WTC11 (cell line): ENCODE results near the gene KRT35. TPM values are rescaled to one million over a fixed set of nuclear protein-coding genes. Genes with fewer than 3 reads are reported as not detected.

Source experiments
- ATAC-seq: fragments of 200-7000 bp; cut with Tn5 transposase; 2 replicates; pipeline ENCODE4 v1.10.0; 2021; ENCODE audit warnings: mild to moderate bottlenecking, moderate library complexity
- Bru-seq: library from RNA; stranded (reverse); fragments of 400-500 nt; gene quantifications from one replicate; lab custom pipeline; 2021; lab: Mats Ljungman, UMichigan
- CTCF ChIA-PET: fragments of 300-600 bp; sonication (Branson Sonifier 250); formaldehyde crosslinking; loops from one replicate; lab custom pipeline; 2021; ENCODE audit warnings: antibody characterized with exemption; lab: Charles Lee
- POLR2A ChIA-PET: fragments of 350-600 bp; sonication (Branson Sonifier 250); formaldehyde crosslinking; loops from one replicate; lab custom pipeline; 2021; ENCODE audit warnings: antibody characterized with exemption; lab: Charles Lee
- DNase-seq: peaks from one replicate; pipeline ENCODE4 v3.0.0; 2021; ENCODE audit warnings: low spot score
- H3K27ac Mint-ChIP-seq: 2 replicates; pipeline ENCODE4 v1.8.0; 2021; ENCODE audit warnings: mixed read lengths
- H3K27me3 Mint-ChIP-seq: 2 replicates; pipeline ENCODE4 v1.8.0; 2021; ENCODE audit warnings: low read depth, mild to moderate bottlenecking, moderate library complexity, mixed read lengths
- H3K36me3 Mint-ChIP-seq: 2 replicates; pipeline ENCODE4 v1.8.0; 2021; ENCODE audit warnings: mixed read lengths
- H3K4me1 Mint-ChIP-seq: 2 replicates; pipeline ENCODE4 v1.8.0; 2022; ENCODE audit warnings: mixed read lengths
- H3K4me3 Mint-ChIP-seq: 2 replicates; pipeline ENCODE4 v1.8.0; 2021; ENCODE audit warnings: mild to moderate bottlenecking, moderate library complexity, mixed read lengths
- H3K9me3 Mint-ChIP-seq: 2 replicates; pipeline ENCODE4 v1.8.0; 2021; ENCODE audit warnings: mixed read lengths
- CBFB ChIP-seq: sonication (generic); formaldehyde crosslinking; IDR thresholded peaks from 2 replicates; pipeline ENCODE4 v1.8.1; 2022; ENCODE audit warnings: mild to moderate bottlenecking, low read depth, missing genetic modification reagents
- ETV6 ChIP-seq: sonication (generic); formaldehyde crosslinking; IDR thresholded peaks from 2 replicates; pipeline ENCODE4 v1.8.1; 2022; ENCODE audit warnings: mild to moderate bottlenecking, missing genetic modification reagents
- IRF2 ChIP-seq: sonication (generic); formaldehyde crosslinking; IDR thresholded peaks from 2 replicates; pipeline ENCODE4 v1.8.0; 2022; ENCODE audit warnings: low read depth, missing genetic modification reagents, borderline replicate concordance
- JUN ChIP-seq: sonication (generic); formaldehyde crosslinking; IDR thresholded peaks from 2 replicates; pipeline ENCODE4 v1.8.0; 2023; ENCODE audit warnings: mild to moderate bottlenecking, missing genetic modification reagents
- NFYB ChIP-seq: sonication (generic); formaldehyde crosslinking; conservative IDR thresholded peaks from 2 replicates; pipeline ENCODE4 v1.8.0; 2022; ENCODE audit warnings: low read depth, missing genetic modification reagents
- OVOL2 ChIP-seq: fragments of 250-450 bp; sonication (Bioruptor Pico); IDR thresholded peaks from 2 replicates; pipeline ENCODE4 v1.9.0; 2021; ENCODE audit warnings: mild to moderate bottlenecking, borderline replicate concordance
- RORB ChIP-seq: fragments of 250-450 bp; sonication (Bioruptor Pico); IDR thresholded peaks from 2 replicates; pipeline ENCODE4 v1.9.0; 2021; ENCODE audit warnings: mild to moderate bottlenecking
- SP1 ChIP-seq: sonication (generic); formaldehyde crosslinking; conservative IDR thresholded peaks from 2 replicates; pipeline ENCODE4 v1.8.1; 2022; ENCODE audit warnings: missing genetic modification reagents
- TP53 ChIP-seq: sonication (generic); formaldehyde crosslinking; IDR thresholded peaks from 2 replicates; pipeline ENCODE4 v1.8.1; 2023; ENCODE audit warnings: mild to moderate bottlenecking, missing genetic modification reagents
- ZBTB21 ChIP-seq: sonication (generic); formaldehyde crosslinking; IDR thresholded peaks from 2 replicates; pipeline ENCODE4 v1.8.1; 2023; ENCODE audit warnings: mild to moderate bottlenecking, missing genetic modification reagents, borderline replicate concordance
- ZNF232 ChIP-seq: sonication (generic); formaldehyde crosslinking; IDR thresholded peaks from 2 replicates; pipeline ENCODE4 v1.8.0; 2022; ENCODE audit warnings: mild to moderate bottlenecking, missing genetic modification reagents
- ZNF423 ChIP-seq: fragments of 250-450 bp; sonication (Bioruptor Pico); IDR thresholded peaks from 2 replicates; pipeline ENCODE4 v2.1.2; 2022; ENCODE audit warnings: mild to moderate bottlenecking, moderate library complexity
- long read RNA-seq, 3 experiments: library from RNA in 1 of 3; library from capped mRNA in 1 of 3; library from polyadenylated mRNA in 1 of 3; unstranded in 2 of 3; stranded (forward) in 1 of 3; transcript quantifications; one replicate each; pipeline ENCODE4 v2.0.0, GENCODE V29; 2021
- total RNA-seq: library from RNA; stranded (reverse); gene quantifications from 3 replicates; pipeline ENCODE4 v1.2.3, GENCODE V29; 2021
- TF ChIP-seq, protein P1 (sequence below): sonication (generic); formaldehyde crosslinking; IDR thresholded peaks from 2 replicates; pipeline ENCODE4 v1.8.1; 2023; ENCODE audit warnings: mild to moderate bottlenecking, missing genetic modification reagents, moderate library complexity
- TF ChIP-seq, protein P2 (sequence below): fragments of 250-450 bp; sonication (Bioruptor Pico); conservative IDR thresholded peaks from 2 replicates; pipeline ENCODE4 v1.9.0; 2021; ENCODE audit warnings: mild to moderate bottlenecking
- TF ChIP-seq, protein P3 (sequence below): sonication (generic); formaldehyde crosslinking; IDR thresholded peaks from 2 replicates; pipeline ENCODE4 v1.8.1; 2023; ENCODE audit warnings: mild to moderate bottlenecking, missing genetic modification reagents, borderline replicate concordance
- TF ChIP-seq, protein P4 (sequence below): fragments of 250-450 bp; sonication (Bioruptor Pico); IDR thresholded peaks from 2 replicates; pipeline ENCODE4 v1.9.0; 2021; ENCODE audit warnings: moderate library complexity, mild to moderate bottlenecking, inconsistent platforms, borderline replicate concordance
- TF ChIP-seq, protein P5 (sequence below): sonication (generic); formaldehyde crosslinking; IDR thresholded peaks from 2 replicates; pipeline ENCODE4 v1.8.1; 2022; ENCODE audit warnings: mild to moderate bottlenecking, moderate library complexity, missing genetic modification reagents
- TF ChIP-seq, protein P6 (sequence below): fragments of 200-600 bp; IDR thresholded peaks from 2 replicates; pipeline ENCODE4 v1.8.0; 2022; ENCODE audit warnings: antibody characterized with exemption
- TF ChIP-seq, protein P7 (sequence below): sonication (generic); formaldehyde crosslinking; IDR thresholded peaks from 2 replicates; pipeline ENCODE4 v1.8.1; 2022; ENCODE audit warnings: missing genetic modification reagents, borderline replicate concordance
- TF ChIP-seq, protein P8 (sequence below): sonication (generic); formaldehyde crosslinking; IDR thresholded peaks from 2 replicates; pipeline ENCODE4 v1.8.1; 2023; ENCODE audit warnings: mild to moderate bottlenecking, missing genetic modification reagents

Gene KRT35
- not detected in 3 replicates for total RNA-seq
- Bru-seq, nascent RNA = not detected
- long read RNA-seq, experiment 1 = 0 reads
- long read RNA-seq, experiment 2 = 0 reads
- long read RNA-seq, experiment 3 = 0 reads

DNA sequence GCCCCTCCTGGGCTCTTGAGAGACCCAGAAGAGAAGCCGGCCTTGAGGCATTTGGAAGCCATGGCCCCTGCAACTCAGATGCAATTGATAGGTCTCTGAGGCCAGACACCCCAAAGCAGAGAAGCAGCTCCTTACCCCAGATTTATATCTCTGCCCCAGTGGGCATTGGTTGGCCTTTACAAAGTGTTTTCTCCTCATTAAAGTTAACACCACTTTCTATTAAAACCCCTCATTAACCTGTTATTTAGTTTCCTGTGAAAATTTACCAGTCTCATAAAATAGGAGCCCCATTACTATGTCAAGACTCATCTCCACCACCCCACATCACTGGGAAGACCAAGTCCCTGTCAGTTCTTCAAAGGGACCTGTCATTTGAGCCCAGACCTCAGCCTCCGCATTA is at the start of gene KRT35:
TSS of gene KRT35 (minus strand) at position 116 of the 400 bp plus-strand sequence. CDS start at position 62, 54 bp downstream.
- Mint-ChIP-seq H3K27ac (no peak within 1 kb of the TSS), H3K27me3 (peaks cover 8% of the 10 kb centered on the region), H3K4me3 (no peak within 1 kb of the TSS), H3K4me1 (no peaks in the 10 kb centered on the region), H3K9me3 (no peaks in the 10 kb centered on the region), H3K36me3 (no peaks in the 10 kb centered on the region)
- DNase-seq (no peak), ATAC-seq (no peak)
- TF ChIP-seq ZBTB21 (CRISPR knock-in tag) = no peak
- TF ChIP-seq ZNF423 = no peak
- TF ChIP-seq, protein P1, sequence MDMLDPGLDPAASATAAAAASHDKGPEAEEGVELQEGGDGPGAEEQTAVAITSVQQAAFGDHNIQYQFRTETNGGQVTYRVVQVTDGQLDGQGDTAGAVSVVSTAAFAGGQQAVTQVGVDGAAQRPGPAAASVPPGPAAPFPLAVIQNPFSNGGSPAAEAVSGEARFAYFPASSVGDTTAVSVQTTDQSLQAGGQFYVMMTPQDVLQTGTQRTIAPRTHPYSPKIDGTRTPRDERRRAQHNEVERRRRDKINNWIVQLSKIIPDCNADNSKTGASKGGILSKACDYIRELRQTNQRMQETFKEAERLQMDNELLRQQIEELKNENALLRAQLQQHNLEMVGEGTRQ (CRISPR knock-in tag) = no peak
- TF ChIP-seq, protein P2, sequence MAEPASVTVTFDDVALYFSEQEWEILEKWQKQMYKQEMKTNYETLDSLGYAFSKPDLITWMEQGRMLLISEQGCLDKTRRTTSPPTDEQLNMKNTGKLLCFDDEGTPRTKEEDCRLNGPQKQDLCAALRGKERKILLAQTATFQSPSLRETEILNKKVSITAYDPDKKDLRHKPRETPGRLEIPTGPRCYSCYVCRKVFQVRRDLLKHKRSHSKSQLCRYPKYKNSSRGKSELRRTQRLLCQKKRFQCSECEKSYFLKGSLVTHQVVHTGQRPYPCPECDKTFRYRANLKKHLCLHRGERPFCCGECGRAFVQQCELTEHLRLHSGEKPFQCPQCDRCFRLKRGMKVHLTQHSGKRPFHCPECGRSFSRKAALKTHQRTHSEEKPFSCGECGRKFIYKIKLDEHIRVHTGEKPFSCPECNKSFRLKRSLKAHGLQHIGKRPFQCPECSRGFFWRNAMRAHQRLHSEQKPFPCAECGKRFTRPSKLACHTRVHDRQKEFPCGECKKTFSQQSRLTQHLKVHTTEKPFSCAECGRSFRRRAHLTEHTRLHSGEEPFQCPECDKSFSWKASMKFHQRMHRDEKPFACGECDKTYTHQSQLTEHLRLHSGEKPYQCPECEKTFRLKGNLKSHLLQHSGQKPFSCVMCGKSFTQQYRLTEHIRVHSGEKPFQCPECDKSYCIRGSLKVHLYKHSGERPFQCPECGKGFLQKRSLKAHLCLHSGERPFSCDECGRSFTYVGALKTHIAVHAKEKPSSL (CRISPR knock-in tag) = no peak
- TF ChIP-seq RORB = no peak
- TF ChIP-seq IRF2 (CRISPR knock-in tag) = no peak
- TF ChIP-seq, protein P3, sequence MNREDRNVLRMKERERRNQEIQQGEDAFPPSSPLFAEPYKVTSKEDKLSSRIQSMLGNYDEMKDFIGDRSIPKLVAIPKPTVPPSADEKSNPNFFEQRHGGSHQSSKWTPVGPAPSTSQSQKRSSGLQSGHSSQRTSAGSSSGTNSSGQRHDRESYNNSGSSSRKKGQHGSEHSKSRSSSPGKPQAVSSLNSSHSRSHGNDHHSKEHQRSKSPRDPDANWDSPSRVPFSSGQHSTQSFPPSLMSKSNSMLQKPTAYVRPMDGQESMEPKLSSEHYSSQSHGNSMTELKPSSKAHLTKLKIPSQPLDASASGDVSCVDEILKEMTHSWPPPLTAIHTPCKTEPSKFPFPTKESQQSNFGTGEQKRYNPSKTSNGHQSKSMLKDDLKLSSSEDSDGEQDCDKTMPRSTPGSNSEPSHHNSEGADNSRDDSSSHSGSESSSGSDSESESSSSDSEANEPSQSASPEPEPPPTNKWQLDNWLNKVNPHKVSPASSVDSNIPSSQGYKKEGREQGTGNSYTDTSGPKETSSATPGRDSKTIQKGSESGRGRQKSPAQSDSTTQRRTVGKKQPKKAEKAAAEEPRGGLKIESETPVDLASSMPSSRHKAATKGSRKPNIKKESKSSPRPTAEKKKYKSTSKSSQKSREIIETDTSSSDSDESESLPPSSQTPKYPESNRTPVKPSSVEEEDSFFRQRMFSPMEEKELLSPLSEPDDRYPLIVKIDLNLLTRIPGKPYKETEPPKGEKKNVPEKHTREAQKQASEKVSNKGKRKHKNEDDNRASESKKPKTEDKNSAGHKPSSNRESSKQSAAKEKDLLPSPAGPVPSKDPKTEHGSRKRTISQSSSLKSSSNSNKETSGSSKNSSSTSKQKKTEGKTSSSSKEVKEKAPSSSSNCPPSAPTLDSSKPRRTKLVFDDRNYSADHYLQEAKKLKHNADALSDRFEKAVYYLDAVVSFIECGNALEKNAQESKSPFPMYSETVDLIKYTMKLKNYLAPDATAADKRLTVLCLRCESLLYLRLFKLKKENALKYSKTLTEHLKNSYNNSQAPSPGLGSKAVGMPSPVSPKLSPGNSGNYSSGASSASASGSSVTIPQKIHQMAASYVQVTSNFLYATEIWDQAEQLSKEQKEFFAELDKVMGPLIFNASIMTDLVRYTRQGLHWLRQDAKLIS (CRISPR knock-in tag) = no peak
- TF ChIP-seq, protein P4, sequence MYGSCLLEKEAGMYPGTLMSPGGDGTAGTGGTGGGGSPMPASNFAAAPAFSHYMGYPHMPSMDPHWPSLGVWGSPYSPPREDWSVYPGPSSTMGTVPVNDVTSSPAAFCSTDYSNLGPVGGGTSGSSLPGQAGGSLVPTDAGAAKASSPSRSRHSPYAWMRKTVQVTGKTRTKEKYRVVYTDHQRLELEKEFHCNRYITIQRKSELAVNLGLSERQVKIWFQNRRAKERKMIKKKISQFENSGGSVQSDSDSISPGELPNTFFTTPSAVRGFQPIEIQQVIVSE (CRISPR knock-in tag) = no peak
- TF ChIP-seq NFYB (CRISPR knock-in tag) = no peak
- no peak for TF ChIP-seq ETV6 (CRISPR knock-in tag)
- no peak for TF ChIP-seq OVOL2 (CRISPR knock-in tag)
- TF ChIP-seq, protein P5, sequence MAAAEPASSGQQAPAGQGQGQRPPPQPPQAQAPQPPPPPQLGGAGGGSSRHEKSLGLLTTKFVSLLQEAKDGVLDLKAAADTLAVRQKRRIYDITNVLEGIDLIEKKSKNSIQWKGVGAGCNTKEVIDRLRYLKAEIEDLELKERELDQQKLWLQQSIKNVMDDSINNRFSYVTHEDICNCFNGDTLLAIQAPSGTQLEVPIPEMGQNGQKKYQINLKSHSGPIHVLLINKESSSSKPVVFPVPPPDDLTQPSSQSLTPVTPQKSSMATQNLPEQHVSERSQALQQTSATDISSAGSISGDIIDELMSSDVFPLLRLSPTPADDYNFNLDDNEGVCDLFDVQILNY (CRISPR knock-in tag) = no peak
- no peak for TF ChIP-seq TP53
- TF ChIP-seq, protein P6, sequence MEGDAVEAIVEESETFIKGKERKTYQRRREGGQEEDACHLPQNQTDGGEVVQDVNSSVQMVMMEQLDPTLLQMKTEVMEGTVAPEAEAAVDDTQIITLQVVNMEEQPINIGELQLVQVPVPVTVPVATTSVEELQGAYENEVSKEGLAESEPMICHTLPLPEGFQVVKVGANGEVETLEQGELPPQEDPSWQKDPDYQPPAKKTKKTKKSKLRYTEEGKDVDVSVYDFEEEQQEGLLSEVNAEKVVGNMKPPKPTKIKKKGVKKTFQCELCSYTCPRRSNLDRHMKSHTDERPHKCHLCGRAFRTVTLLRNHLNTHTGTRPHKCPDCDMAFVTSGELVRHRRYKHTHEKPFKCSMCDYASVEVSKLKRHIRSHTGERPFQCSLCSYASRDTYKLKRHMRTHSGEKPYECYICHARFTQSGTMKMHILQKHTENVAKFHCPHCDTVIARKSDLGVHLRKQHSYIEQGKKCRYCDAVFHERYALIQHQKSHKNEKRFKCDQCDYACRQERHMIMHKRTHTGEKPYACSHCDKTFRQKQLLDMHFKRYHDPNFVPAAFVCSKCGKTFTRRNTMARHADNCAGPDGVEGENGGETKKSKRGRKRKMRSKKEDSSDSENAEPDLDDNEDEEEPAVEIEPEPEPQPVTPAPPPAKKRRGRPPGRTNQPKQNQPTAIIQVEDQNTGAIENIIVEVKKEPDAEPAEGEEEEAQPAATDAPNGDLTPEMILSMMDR = no peak
- no peak for TF ChIP-seq ZNF232 (CRISPR knock-in tag)
- TF ChIP-seq, protein P7, sequence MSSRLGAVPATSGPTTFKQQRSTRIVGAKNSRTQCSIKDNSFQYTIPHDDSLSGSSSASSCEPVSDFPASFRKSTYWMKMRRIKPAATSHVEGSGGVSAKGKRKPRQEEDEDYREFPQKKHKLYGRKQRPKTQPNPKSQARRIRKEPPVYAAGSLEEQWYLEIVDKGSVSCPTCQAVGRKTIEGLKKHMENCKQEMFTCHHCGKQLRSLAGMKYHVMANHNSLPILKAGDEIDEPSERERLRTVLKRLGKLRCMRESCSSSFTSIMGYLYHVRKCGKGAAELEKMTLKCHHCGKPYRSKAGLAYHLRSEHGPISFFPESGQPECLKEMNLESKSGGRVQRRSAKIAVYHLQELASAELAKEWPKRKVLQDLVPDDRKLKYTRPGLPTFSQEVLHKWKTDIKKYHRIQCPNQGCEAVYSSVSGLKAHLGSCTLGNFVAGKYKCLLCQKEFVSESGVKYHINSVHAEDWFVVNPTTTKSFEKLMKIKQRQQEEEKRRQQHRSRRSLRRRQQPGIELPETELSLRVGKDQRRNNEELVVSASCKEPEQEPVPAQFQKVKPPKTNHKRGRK (CRISPR knock-in tag) = no peak
- TF ChIP-seq CBFB (CRISPR knock-in tag) = no peak
- TF ChIP-seq, protein P8, sequence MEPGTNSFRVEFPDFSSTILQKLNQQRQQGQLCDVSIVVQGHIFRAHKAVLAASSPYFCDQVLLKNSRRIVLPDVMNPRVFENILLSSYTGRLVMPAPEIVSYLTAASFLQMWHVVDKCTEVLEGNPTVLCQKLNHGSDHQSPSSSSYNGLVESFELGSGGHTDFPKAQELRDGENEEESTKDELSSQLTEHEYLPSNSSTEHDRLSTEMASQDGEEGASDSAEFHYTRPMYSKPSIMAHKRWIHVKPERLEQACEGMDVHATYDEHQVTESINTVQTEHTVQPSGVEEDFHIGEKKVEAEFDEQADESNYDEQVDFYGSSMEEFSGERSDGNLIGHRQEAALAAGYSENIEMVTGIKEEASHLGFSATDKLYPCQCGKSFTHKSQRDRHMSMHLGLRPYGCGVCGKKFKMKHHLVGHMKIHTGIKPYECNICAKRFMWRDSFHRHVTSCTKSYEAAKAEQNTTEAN = no peak
- no peak for TF ChIP-seq JUN (CRISPR knock-in tag)
- no peak for TF ChIP-seq SP1 (CRISPR knock-in tag)
- CTCF ChIA-PET = no interaction called here
- POLR2A ChIA-PET = no interaction called here
